Measurements from ENCODE around the gene ABI3BP.

The ABI3BP gene

DNA sequence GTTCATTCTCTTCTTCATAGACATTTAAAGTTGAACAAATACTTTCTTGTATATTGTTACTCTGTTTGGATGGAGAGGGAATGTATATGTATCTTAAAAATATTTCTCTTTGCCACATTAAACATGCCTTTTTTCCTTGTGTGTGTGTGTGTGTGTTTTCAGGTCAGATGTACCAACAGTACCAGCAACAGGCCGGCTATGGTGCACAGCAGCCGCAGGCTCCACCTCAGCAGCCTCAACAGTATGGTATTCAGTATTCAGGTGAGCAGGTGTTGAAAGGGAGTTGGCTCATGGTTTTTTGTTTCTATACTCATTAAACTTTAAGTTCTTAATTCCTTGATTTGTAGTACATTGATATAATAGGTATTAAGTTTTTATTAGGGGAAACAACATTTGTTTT lies 248.6 kb downstream of the ABI3BP start:
- no peak overlapping the region for H3K27ac ChIP-seq
- TF ChIP-seq, protein P1, sequence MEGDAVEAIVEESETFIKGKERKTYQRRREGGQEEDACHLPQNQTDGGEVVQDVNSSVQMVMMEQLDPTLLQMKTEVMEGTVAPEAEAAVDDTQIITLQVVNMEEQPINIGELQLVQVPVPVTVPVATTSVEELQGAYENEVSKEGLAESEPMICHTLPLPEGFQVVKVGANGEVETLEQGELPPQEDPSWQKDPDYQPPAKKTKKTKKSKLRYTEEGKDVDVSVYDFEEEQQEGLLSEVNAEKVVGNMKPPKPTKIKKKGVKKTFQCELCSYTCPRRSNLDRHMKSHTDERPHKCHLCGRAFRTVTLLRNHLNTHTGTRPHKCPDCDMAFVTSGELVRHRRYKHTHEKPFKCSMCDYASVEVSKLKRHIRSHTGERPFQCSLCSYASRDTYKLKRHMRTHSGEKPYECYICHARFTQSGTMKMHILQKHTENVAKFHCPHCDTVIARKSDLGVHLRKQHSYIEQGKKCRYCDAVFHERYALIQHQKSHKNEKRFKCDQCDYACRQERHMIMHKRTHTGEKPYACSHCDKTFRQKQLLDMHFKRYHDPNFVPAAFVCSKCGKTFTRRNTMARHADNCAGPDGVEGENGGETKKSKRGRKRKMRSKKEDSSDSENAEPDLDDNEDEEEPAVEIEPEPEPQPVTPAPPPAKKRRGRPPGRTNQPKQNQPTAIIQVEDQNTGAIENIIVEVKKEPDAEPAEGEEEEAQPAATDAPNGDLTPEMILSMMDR (conservative IDR thresholded peaks at IDR 0.05): no peak
- no peak for TF ChIP-seq ZFX (IDR thresholded peaks at IDR 0.05)

DNA sequence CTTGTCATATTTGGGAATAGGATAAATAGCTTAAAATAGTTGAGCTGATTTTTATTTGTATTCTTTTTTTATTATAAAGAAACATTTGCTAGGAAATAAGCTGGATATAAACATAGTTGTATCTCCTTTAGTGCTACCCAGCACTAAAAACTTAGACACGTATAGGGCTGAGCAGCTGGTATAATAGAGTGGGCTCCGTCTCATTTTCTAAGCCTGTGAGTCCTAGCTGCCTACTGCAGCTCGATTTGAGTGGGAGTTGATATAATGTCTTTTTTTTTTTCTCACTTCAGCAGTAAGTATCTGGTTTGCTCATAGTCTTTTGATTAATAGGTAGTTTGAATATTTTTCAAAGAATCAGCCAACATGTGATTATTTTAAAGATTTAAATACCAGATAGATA lies 249.7 kb downstream of the ABI3BP start:
- no peak overlapping the region for H3K27ac ChIP-seq
- no peak for TF ChIP-seq ZFX (IDR thresholded peaks at IDR 0.05)
- TF ChIP-seq, protein P1 (conservative IDR thresholded peaks at IDR 0.05): no peak

DNA sequence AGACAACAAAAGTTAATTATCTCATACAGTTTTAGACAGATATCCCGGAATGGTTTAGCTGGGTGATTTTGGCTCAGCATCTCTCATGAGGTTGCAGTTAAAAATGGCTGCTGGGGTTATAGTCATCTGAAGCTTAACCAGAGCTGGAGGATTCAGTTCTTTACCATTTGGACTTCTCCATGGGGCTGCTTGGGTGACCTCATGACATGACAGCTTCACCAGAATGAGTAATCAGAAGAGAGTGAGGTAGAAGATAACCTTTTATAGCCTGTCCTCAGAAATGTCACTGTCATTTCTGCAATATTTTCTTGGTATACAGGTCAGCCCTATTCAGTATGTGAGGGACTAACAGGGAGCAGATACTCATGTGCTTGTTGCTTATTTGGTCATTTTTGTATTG lies 253.0 kb downstream of the ABI3BP start:
- TF ChIP-seq, protein P1 (conservative IDR thresholded peaks at IDR 0.05): no peak
- TF ChIP-seq ZFX (IDR thresholded peaks at IDR 0.05): no peak
- no peak overlapping the region for H3K27ac ChIP-seq

DNA sequence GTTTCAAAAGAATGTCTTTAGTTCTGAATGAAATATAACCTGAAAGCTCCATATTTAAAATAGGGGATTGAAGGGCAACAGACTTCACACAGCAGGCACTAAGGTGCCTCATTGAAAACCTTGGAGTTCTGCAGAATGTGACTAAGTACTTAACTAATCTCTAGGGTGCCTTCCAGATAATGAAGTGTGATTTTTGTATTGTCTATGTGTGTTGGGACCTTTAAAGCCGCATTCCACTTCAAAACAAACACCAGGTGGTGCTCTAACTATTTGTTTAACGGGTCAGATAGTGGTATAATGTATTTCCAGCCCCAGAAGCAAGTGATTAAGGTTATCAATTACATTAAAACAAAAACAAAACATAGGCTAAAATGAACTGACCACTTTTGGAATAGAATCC lies 255.9 kb downstream of the ABI3BP start:
- no peak overlapping the region for H3K27ac ChIP-seq
- TF ChIP-seq, protein P1 (conservative IDR thresholded peaks at IDR 0.05): peak; percentile 50
- no peak for TF ChIP-seq ZFX (IDR thresholded peaks at IDR 0.05)

DNA sequence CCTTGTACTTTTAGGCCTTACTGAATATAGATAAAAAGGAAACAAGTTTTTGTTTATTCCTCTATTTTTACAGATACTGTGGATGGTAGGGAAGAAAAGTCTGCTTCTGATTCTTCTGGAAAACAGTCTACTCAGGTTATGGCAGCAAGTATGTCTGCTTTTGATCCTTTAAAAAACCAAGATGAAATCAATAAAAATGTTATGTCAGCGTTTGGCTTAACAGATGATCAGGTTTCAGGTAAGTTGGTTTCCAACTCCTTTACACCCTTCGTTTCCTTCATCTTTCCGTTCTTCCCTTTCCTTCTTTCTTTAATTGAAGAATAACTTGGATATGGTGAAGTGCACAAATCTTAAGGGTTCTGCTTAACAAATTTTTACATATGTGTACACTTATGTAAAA lies 260.8 kb downstream of the ABI3BP start:
- H3K27ac ChIP-seq: no peak overlapping the region
- TF ChIP-seq, protein P1 (conservative IDR thresholded peaks at IDR 0.05): no peak
- no peak for TF ChIP-seq ZFX (IDR thresholded peaks at IDR 0.05)

DNA sequence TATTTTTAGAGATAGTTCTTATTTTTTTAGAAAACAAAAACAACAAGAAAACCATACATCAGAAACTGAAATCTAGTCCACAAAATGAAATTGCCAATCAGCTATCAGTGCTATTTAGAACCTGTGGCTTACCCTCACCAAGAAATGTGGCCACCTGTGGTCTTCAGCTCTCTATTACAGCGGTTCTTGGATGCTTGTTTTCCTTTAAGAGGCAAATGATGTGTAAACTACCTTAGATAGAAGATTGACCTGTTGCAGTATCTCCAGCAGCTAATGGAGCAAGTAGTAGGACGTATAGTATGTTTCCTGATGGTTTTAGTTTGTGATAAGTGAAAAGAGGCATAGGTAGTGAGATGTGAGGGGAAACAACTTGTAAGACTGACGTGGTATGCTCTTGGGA lies 262.7 kb downstream of the ABI3BP start:
- H3K27ac ChIP-seq: no peak overlapping the region
- TF ChIP-seq ZFX (IDR thresholded peaks at IDR 0.05): no peak
- TF ChIP-seq, protein P1 (conservative IDR thresholded peaks at IDR 0.05): no peak

DNA sequence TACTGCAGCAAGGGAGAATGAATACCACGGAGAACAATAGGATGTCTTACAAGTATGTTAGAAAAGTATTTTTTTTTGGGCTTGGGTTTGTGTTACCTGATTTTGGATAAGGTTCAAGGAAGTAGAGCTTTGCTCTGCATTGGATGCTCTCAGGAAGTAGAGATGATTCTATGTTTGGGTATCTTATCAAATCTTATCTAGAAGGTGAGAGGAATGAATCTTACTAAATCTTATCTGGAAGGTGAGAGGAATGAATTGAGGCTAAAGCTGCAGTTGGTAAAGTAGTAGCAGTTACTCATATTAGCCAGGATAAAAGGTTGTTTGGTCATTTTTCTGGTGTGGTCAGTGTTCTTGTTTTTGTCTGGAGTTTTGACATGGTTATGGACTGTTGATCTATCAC lies 266.5 kb downstream of the ABI3BP start:
- no peak overlapping the region for H3K27ac ChIP-seq
- no peak for TF ChIP-seq ZFX (IDR thresholded peaks at IDR 0.05)
- TF ChIP-seq, protein P1 (conservative IDR thresholded peaks at IDR 0.05): no peak
